Measurements from ENCODE around the gene CRYAB. TPM values are rescaled to one million over a fixed set of nuclear protein-coding genes. Genes with fewer than 3 reads are reported as not detected.
A peak's percentile ranks its signal among the peaks of the same experiment; 100 is the strongest.

CRYAB gene
- total and polyA plus RNA-seq, 2 experiments from 2014 or later = 15.7 to 123 TPM

GRCh38 chr11:111917788-111918187, 6.2 kb upstream of the CRYAB start:
- H3K4me3 ChIP-seq = no peak overlapping the region
- H3K4me2 ChIP-seq = peak overlapping the region; percentile 80
- no peaks in the 10 kb centered on the region for H3K27me3 ChIP-seq
- no peak for DNase-seq (ENCODE audit: low spot score)
- H3K79me2 ChIP-seq = peaks cover 20% of the 10 kb centered on the region
- WGBS (ENCODE audit: low lambda C conversion rate, missing lambda C conversion rate) = 90% methylated on average over 3 of the region's 3 CpGs
- no peaks in the 10 kb centered on the region for H3K9me3 ChIP-seq (ENCODE audit: low read depth)
- H4K20me1 ChIP-seq (ENCODE audit: insufficient read depth, poor library complexity, severe bottlenecking) = no peaks in the 10 kb centered on the region
- H3K9me2 ChIP-seq (replicated peaks; ENCODE audit: insufficient read depth) = no peaks in the 10 kb centered on the region
- peaks cover 22% of the 10 kb centered on the region for H3K4me1 ChIP-seq (ENCODE audit: insufficient read depth)
- no peaks in the 10 kb centered on the region for H3K36me3 ChIP-seq (replicated peaks; ENCODE audit: insufficient read depth, low read depth)
- peak overlapping the region; percentile 87 for H2AFZ ChIP-seq
- TF ChIP-seq EZH2 (IDR thresholded peaks at IDR 0.05; ENCODE audit: borderline replicate concordance) (no peak), EZH2phosphoT487 (IDR thresholded peaks at IDR 0.05; ENCODE audit: low read depth, severe bottlenecking, unreplicated experiment) (no peak), CTCF (IDR thresholded peaks at IDR 0.05; ENCODE audit: poor library complexity) (no peak)
- H3K27ac ChIP-seq = peak overlapping the region; percentile 95

- H2AFZ ChIP-seq = no peak overlapping the region
Measured at GRCh38 chr11:111917312-111917711, 5.7 kb upstream of the CRYAB start.

GRCh38 chr11:111916768-111917167, 5.2 kb upstream of the CRYAB start:
- Histone ChIP-seq H3K36me3 (replicated peaks; ENCODE audit: insufficient read depth, low read depth) (no peaks in the 10 kb centered on the region), H4K20me1 (ENCODE audit: insufficient read depth, poor library complexity, severe bottlenecking) (no peaks in the 10 kb centered on the region), H3K9me2 (replicated peaks; ENCODE audit: insufficient read depth) (no peaks in the 10 kb centered on the region), H3K9me3 (ENCODE audit: low read depth) (no peaks in the 10 kb centered on the region), H3K4me2 (no peak overlapping the region), H3K27me3 (no peaks in the 10 kb centered on the region), H3K4me1 (ENCODE audit: insufficient read depth) (peaks cover 25% of the 10 kb centered on the region), H3K27ac (no peak overlapping the region), H3K4me3 (no peak overlapping the region), H2AFZ (no peak overlapping the region), H3K79me2 (peaks cover 17% of the 10 kb centered on the region)
- WGBS (ENCODE audit: low lambda C conversion rate, missing lambda C conversion rate) = 95% methylated on average over 1 of the region's 1 CpG
- no peak for DNase-seq (ENCODE audit: low spot score)
- no peak for TF ChIP-seq EZH2 (IDR thresholded peaks at IDR 0.05; ENCODE audit: borderline replicate concordance)
- TF ChIP-seq EZH2phosphoT487 (IDR thresholded peaks at IDR 0.05; ENCODE audit: low read depth, severe bottlenecking, unreplicated experiment) = no peak
- no peak for TF ChIP-seq CTCF (IDR thresholded peaks at IDR 0.05; ENCODE audit: poor library complexity)

More at GRCh38 chr11:111917312-111917711, 5.7 kb upstream of the CRYAB start:
- Histone ChIP-seq H3K27ac (peak overlapping the region; percentile 95), H3K9me3 (ENCODE audit: low read depth) (no peaks in the 10 kb centered on the region), H3K4me2 (no peak overlapping the region), H3K4me3 (no peak overlapping the region), H3K4me1 (ENCODE audit: insufficient read depth) (peaks cover 22% of the 10 kb centered on the region), H3K27me3 (no peaks in the 10 kb centered on the region), H3K9me2 (replicated peaks; ENCODE audit: insufficient read depth) (no peaks in the 10 kb centered on the region), H4K20me1 (ENCODE audit: insufficient read depth, poor library complexity, severe bottlenecking) (no peaks in the 10 kb centered on the region), H3K79me2 (peaks cover 20% of the 10 kb centered on the region), H3K36me3 (replicated peaks; ENCODE audit: insufficient read depth, low read depth) (no peaks in the 10 kb centered on the region)
- TF ChIP-seq EZH2phosphoT487 (IDR thresholded peaks at IDR 0.05; ENCODE audit: low read depth, severe bottlenecking, unreplicated experiment) (no peak), CTCF (IDR thresholded peaks at IDR 0.05; ENCODE audit: poor library complexity) (no peak), EZH2 (IDR thresholded peaks at IDR 0.05; ENCODE audit: borderline replicate concordance) (no peak)
- DNase-seq (ENCODE audit: low spot score) = no peak
- 87% methylated on average over 2 of the region's 2 CpGs for WGBS (ENCODE audit: low lambda C conversion rate, missing lambda C conversion rate)

GRCh38 chr11:111913997-111914396, 2.4 kb upstream of the CRYAB start:
- DNase-seq (ENCODE audit: low spot score) = no peak
- H3K27ac ChIP-seq = no peak overlapping the region
- H3K4me2 ChIP-seq = no peak overlapping the region
- H3K36me3 ChIP-seq (replicated peaks; ENCODE audit: insufficient read depth, low read depth) = no peaks in the 10 kb centered on the region
- H2AFZ ChIP-seq = no peak overlapping the region
- TF ChIP-seq EZH2 (IDR thresholded peaks at IDR 0.05; ENCODE audit: borderline replicate concordance) (no peak), EZH2phosphoT487 (IDR thresholded peaks at IDR 0.05; ENCODE audit: low read depth, severe bottlenecking, unreplicated experiment) (no peak), CTCF (IDR thresholded peaks at IDR 0.05; ENCODE audit: poor library complexity) (no peak)
- peaks cover 32% of the 10 kb centered on the region for H3K4me1 ChIP-seq (ENCODE audit: insufficient read depth)
- no peaks in the 10 kb centered on the region for H3K79me2 ChIP-seq
- H3K9me3 ChIP-seq (ENCODE audit: low read depth) = no peaks in the 10 kb centered on the region
- no peaks in the 10 kb centered on the region for H3K9me2 ChIP-seq (replicated peaks; ENCODE audit: insufficient read depth)
- 58% methylated on average over 4 of the region's 4 CpGs for WGBS (ENCODE audit: low lambda C conversion rate, missing lambda C conversion rate)
- H3K27me3 ChIP-seq = no peaks in the 10 kb centered on the region
- no peak overlapping the region for H3K4me3 ChIP-seq
- no peaks in the 10 kb centered on the region for H4K20me1 ChIP-seq (ENCODE audit: insufficient read depth, poor library complexity, severe bottlenecking)
